Activated T-cell treated with anti-CD3 and anti-CD28 coated beads for 4 hours (primary cell): ENCODE measurements around the gene HMCN1.

Experiments used
- DNase-seq: peaks from one replicate; pipeline ENCODE4 v3.0.0-alpha.2; 2020

HMCN1 gene

GRCh38 chr1:185972096-185972850, 238.1 kb downstream of the HMCN1 start:
- no peak for DNase-seq

- DNase-seq = no peak
Observed at GRCh38 chr1:185973645-185974044, 239.5 kb downstream of the HMCN1 start.

GRCh38 chr1:185974367-185975170, 240.4 kb downstream of the HMCN1 start:
- DNase-seq = no peak

- no peak for DNase-seq
Observed at GRCh38 chr1:185980891-185981290, 246.7 kb downstream of the HMCN1 start.

GRCh38 chr1:185984113-185984836, 250.1 kb downstream of the HMCN1 start:
- DNase-seq = no peak

GRCh38 chr1:185987611-185988321, 253.6 kb downstream of the HMCN1 start:
- DNase-seq = no peak

- no peak for DNase-seq
Observed at GRCh38 chr1:185990565-185990964, 256.4 kb downstream of the HMCN1 start.

GRCh38 chr1:185991266-185991665, 257.1 kb downstream of the HMCN1 start:
- DNase-seq = no peak

GRCh38 chr1:185996211-185996610, 262.0 kb downstream of the HMCN1 start:
- DNase-seq = no peak

- no peak for DNase-seq
Observed at GRCh38 chr1:185998391-185998790, 264.2 kb downstream of the HMCN1 start.

GRCh38 chr1:186002406-186002805, 268.2 kb downstream of the HMCN1 start:
- DNase-seq = no peak

GRCh38 chr1:186009039-186009737, 275.0 kb downstream of the HMCN1 start:
- no peak for DNase-seq

GRCh38 chr1:186014370-186015037, 280.3 kb downstream of the HMCN1 start:
- no peak for DNase-seq

- DNase-seq = no peak
Observed at GRCh38 chr1:186016856-186017255, 282.7 kb downstream of the HMCN1 start.

GRCh38 chr1:186022184-186022583, 288.0 kb downstream of the HMCN1 start:
- no peak for DNase-seq

GRCh38 chr1:186026946-186027345, 292.8 kb downstream of the HMCN1 start:
- DNase-seq = no peak

GRCh38 chr1:186027621-186028020, 293.4 kb downstream of the HMCN1 start:
- DNase-seq = no peak

GRCh38 chr1:186030453-186030852, 296.3 kb downstream of the HMCN1 start:
- no peak for DNase-seq

GRCh38 chr1:186033847-186034271, 299.7 kb downstream of the HMCN1 start:
- DNase-seq = no peak

- no peak for DNase-seq
Observed at GRCh38 chr1:186042230-186042629, 308.0 kb downstream of the HMCN1 start.

- no peak for DNase-seq
Observed at GRCh38 chr1:186043296-186043695, 309.1 kb downstream of the HMCN1 start.
